HepG2 (cell line): ENCODE data around the gene SIVA1. TPM values are rescaled to one million over a fixed set of nuclear protein-coding genes. Genes with fewer than 3 reads are reported as not detected.

Experiments used
- AHDC1 ChIP-seq: sonication (generic); formaldehyde crosslinking; IDR thresholded peaks from 2 replicates; pipeline ENCODE4 v1.5.1; 2020; ENCODE audit warnings: mild to moderate bottlenecking, missing genetic modification reagents, borderline replicate concordance
- CHCHD3 ChIP-seq: sonication (generic); formaldehyde crosslinking; IDR thresholded peaks from 2 replicates; pipeline ENCODE4 v1.8.0; 2022; ENCODE audit warnings: mild to moderate bottlenecking, missing genetic modification reagents, moderate library complexity
- ELF3 ChIP-seq: IDR thresholded peaks from 2 replicates; pipeline ENCODE4 v1.6.1; 2016; ENCODE audit warnings: missing genetic modification reagents, missing compliant biosample characterization
- GATAD2A ChIP-seq: IDR thresholded peaks from 2 replicates; pipeline ENCODE4 v1.6.1; 2016
- HMGXB4 ChIP-seq, 2 experiments: sonication (generic) in 1 of 2; formaldehyde crosslinking in 1 of 2; IDR thresholded peaks; 2 replicates each; pipeline versions ENCODE4 v1.4.0 to v1.6.1; 2018 to 2020; ENCODE audit warnings: missing genetic modification reagents in 2 of 2, borderline replicate concordance in 1 of 2, low read depth in 1 of 2, mild to moderate bottlenecking in 1 of 2, missing biosample characterization in 1 of 2
- ISL2 ChIP-seq: sonication (generic); formaldehyde crosslinking; IDR thresholded peaks from 2 replicates; pipeline ENCODE4 v1.5.0; 2020; ENCODE audit warnings: missing genetic modification reagents
- MATR3 ChIP-seq: sonication (generic); formaldehyde crosslinking; IDR thresholded peaks from 2 replicates; pipeline ENCODE4 v1.4.0; 2020; ENCODE audit warnings: missing genetic modification reagents
- MED1 ChIP-seq: sonication (generic); formaldehyde crosslinking; IDR thresholded peaks from 2 replicates; pipeline ENCODE4 v1.4.0; 2020; ENCODE audit warnings: missing genetic modification reagents
- MED8 ChIP-seq: sonication (generic); formaldehyde crosslinking; IDR thresholded peaks from 2 replicates; pipeline ENCODE4 v1.8.1; 2023; ENCODE audit warnings: mild to moderate bottlenecking, missing genetic modification reagents; ENCODE audit not compliant: insufficient replicate concordance
- NCOA2 ChIP-seq: sonication (generic); formaldehyde crosslinking; IDR thresholded peaks from 2 replicates; pipeline ENCODE4 v1.8.0; 2022; ENCODE audit warnings: inconsistent platforms
- STAT5B ChIP-seq: sonication (generic); formaldehyde crosslinking; IDR thresholded peaks from 2 replicates; pipeline ENCODE4 v1.4.0; 2020; ENCODE audit warnings: missing genetic modification reagents
- THAP11 ChIP-seq: IDR thresholded peaks from 2 replicates; pipeline ENCODE4 v1.6.1; 2016; ENCODE audit warnings: missing biosample characterization, missing genetic modification reagents
- THAP9 ChIP-seq: sonication (generic); formaldehyde crosslinking; IDR thresholded peaks from 2 replicates; pipeline ENCODE4; 2020; ENCODE audit warnings: missing genetic modification reagents, mild to moderate bottlenecking, borderline replicate concordance
- ZBTB7B ChIP-seq: sonication (generic); formaldehyde crosslinking; IDR thresholded peaks from 2 replicates; pipeline ENCODE4 v1.4.0; 2020; ENCODE audit warnings: missing genetic modification reagents
- ZMAT3 ChIP-seq: sonication (generic); formaldehyde crosslinking; conservative IDR thresholded peaks from 2 replicates; pipeline ENCODE4 v1.7.0; 2021; ENCODE audit warnings: missing genetic modification reagents
- ZNF256 ChIP-seq: sonication (generic); formaldehyde crosslinking; conservative IDR thresholded peaks from 2 replicates; pipeline ENCODE4 v1.4.0; 2020; ENCODE audit warnings: missing genetic modification reagents
- ZNF709 ChIP-seq: sonication (generic); formaldehyde crosslinking; IDR thresholded peaks from 2 replicates; pipeline ENCODE4 v1.5.0; 2020; ENCODE audit warnings: mild to moderate bottlenecking, missing genetic modification reagents
- ZNF749 ChIP-seq: sonication (generic); formaldehyde crosslinking; IDR thresholded peaks from 2 replicates; pipeline ENCODE4 v1.8.0; 2022; ENCODE audit warnings: mild to moderate bottlenecking, missing genetic modification reagents, moderate library complexity, borderline replicate concordance
- ZNF883 ChIP-seq: sonication (generic); formaldehyde crosslinking; IDR thresholded peaks from 2 replicates; pipeline ENCODE4 v1.5.1; 2020; ENCODE audit warnings: mild to moderate bottlenecking, missing genetic modification reagents; ENCODE audit errors: not compliant biosample characterization
- polyA plus RNA-seq, 8 experiments: library from polyadenylated mRNA; depleted of rRNA in 3 of 8; stranded (reverse) in 7 of 8; unstranded in 1 of 8; fragments of >200 nt; fragmentation: Illumina TruSeq in 4 of 8; extraction: Trizol in 4 of 8; gene quantifications; 2 replicates each; pipeline versions ENCODE4 v1.2.1 to v1.2.3, GENCODE V29; 2011 to 2016; ENCODE audit warnings: low read depth in 4 of 8, missing spikeins in 1 of 8, mixed read lengths in 1 of 8; ENCODE audit not compliant: insufficient read depth in 1 of 8
- total RNA-seq, 5 experiments: library from RNA; depleted of rRNA; stranded (reverse); fragments of >200 nt; fragmentation: Illumina TruSeq; extraction: Trizol; gene quantifications; 2 replicates each; pipeline ENCODE4 v1.2.3, GENCODE V29; 2016; ENCODE audit warnings: low read depth in 1 of 5

The SIVA1 gene
- total and polyA plus RNA-seq, 2 of the 13 experiments (the other 11 are each of a cell fraction or from before 2014, with no cell fraction given) = 123 to 186 TPM

GRCh38 chr14:104735830-104736642 is 16.9 kb upstream of the SIVA1 start (continued):
- TF ChIP-seq THAP9 (CRISPR knock-in tag) = peak; percentile 75
- TF ChIP-seq ZMAT3 (CRISPR knock-in tag) = peak; percentile 90; the same call in 1 of the 2 replicates
- peak; percentile 88 for TF ChIP-seq MED8 (CRISPR knock-in tag)
- TF ChIP-seq ZNF256 (CRISPR knock-in tag) = no peak
- TF ChIP-seq ZNF883 (CRISPR knock-in tag) = peak; percentile 79
- TF ChIP-seq HMGXB4 (CRISPR knock-in tag; IDR thresholded peaks at IDR 0.05; ENCODE audit: borderline replicate concordance in 1 of 2, low read depth in 1 of 2) = peak; percentile 67 to 73
- peak; percentile 10; the same call in 1 of the 2 replicates for TF ChIP-seq ZBTB7B (CRISPR knock-in tag)
- TF ChIP-seq NCOA2 (CRISPR knock-in tag) = peak; percentile 46; the same call in 1 of the 2 replicates
- no peak for TF ChIP-seq CHCHD3
- peak; percentile 66; the same call in 1 of the 2 replicates for TF ChIP-seq AHDC1 (CRISPR knock-in tag)
- no peak for TF ChIP-seq MATR3 (CRISPR knock-in tag)
- peak; percentile 100 for TF ChIP-seq MED1 (CRISPR knock-in tag)
- TF ChIP-seq STAT5B (CRISPR knock-in tag) = peak; percentile 14; the same call in 1 of the 2 replicates
- peak; percentile 86; the same call in 1 of the 2 replicates for TF ChIP-seq ZNF709 (CRISPR knock-in tag)
- TF ChIP-seq THAP11 (CRISPR knock-in tag) = peak; percentile 42
- TF ChIP-seq ELF3 (CRISPR knock-in tag) = peak; percentile 94
- TF ChIP-seq GATAD2A (CRISPR knock-in tag) = peak; percentile 91
- TF ChIP-seq ISL2 (CRISPR knock-in tag) = peak; percentile 50; the same call in 1 of the 2 replicates
- peak; percentile 63; the same call in 1 of the 2 replicates for TF ChIP-seq ZNF749 (CRISPR knock-in tag)
